ENCODE measurements around the gene RIN2.

DNA sequence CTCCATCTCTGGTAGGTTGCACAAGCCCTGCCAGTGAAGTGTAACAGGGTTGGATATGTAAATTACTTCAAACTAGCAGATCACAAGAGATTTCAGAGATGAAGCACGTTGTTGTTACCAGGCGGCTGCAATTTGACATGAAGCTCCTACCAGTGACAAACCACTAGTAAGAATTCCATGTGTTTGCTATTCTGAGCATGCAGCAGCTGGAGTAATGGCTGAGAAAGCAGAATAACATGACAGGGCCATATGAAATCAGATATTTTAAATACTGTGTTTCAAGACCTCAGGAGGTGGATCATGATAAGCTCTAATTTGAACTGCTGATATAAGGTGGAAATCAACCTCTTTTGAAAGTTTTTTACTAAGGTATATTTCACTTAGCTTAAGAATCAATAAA lies 11.4 kb downstream of the RIN2 start:
- TF ChIP-seq POLR2AphosphoS5 (IDR thresholded peaks at IDR 0.05; ENCODE audit: low read depth), result no peak
- TF ChIP-seq, protein P1, sequence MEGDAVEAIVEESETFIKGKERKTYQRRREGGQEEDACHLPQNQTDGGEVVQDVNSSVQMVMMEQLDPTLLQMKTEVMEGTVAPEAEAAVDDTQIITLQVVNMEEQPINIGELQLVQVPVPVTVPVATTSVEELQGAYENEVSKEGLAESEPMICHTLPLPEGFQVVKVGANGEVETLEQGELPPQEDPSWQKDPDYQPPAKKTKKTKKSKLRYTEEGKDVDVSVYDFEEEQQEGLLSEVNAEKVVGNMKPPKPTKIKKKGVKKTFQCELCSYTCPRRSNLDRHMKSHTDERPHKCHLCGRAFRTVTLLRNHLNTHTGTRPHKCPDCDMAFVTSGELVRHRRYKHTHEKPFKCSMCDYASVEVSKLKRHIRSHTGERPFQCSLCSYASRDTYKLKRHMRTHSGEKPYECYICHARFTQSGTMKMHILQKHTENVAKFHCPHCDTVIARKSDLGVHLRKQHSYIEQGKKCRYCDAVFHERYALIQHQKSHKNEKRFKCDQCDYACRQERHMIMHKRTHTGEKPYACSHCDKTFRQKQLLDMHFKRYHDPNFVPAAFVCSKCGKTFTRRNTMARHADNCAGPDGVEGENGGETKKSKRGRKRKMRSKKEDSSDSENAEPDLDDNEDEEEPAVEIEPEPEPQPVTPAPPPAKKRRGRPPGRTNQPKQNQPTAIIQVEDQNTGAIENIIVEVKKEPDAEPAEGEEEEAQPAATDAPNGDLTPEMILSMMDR (conservative IDR thresholded peaks at IDR 0.05; ENCODE audit: low read depth in 2 of 2), result no peak

Measured in GM23338 (cell line).